ENCODE data around the gene PRPF19. TPM values are rescaled to one million over a fixed set of nuclear protein-coding genes. Genes with fewer than 3 reads are reported as not detected.

PRPF19 gene
- total and polyA plus RNA-seq, 2 of the 8 experiments (the other 6 are each of a cell fraction or from before 2014, with no cell fraction given) = 107 to 141 TPM

GRCh38 chr11:60869451-60869825 is 36.9 kb downstream of the PRPF19 start:
- H3K56ac ChIP-seq (replicated peaks; ENCODE audit: insufficient read length, low read depth, low read length) = no peak overlapping the region
- H2BK12ac ChIP-seq (ENCODE audit: low read depth, low read length) = no peak overlapping the region
- CTCF ChIA-PET (ENCODE audit: partially characterized antibody) = interaction anchor here (1.1 to 9.5 kb wide), 9 partner anchors 19 to 527 kb away, joined by 3 to 52 read pairs (median 4); no protein-coding TSS in a partner anchor
- H3K27ac ChIP-seq (ENCODE audit: low read depth, low read length) = no peak overlapping the region
- no peak overlapping the region for H2BK20ac ChIP-seq (ENCODE audit: low read length)
- H3K23me2 ChIP-seq (ENCODE audit: low read depth, low read length) = no peaks in the 10 kb centered on the region
- H3K4me1 ChIP-seq (replicated peaks in 1 of 4; ENCODE audit: control insufficient read depth in 3 of 4, insufficient read depth in 4 of 4, low read length in 3 of 4) = peaks cover 0 to 4% (median 0%) of the 10 kb centered on the region in 4 experiments; a peak in 4 of 7 replicates
- 86% methylated on average over 7 of the region's 7 CpGs; no CpG with 5 or more reads in 1 of the 2 experiments for WGBS, 2 experiments (ENCODE audit: extremely low coverage in 1 of 2, insufficient coverage in 1 of 2, insufficient read length in 1 of 2, insufficient replicate concordance in 2 of 2, low coverage in 1 of 2, low lambda C conversion rate in 2 of 2, missing lambda C conversion rate in 1 of 2)
- H3K14ac ChIP-seq (ENCODE audit: insufficient read length) = no peak overlapping the region
- no peaks in the 10 kb centered on the region for H4K20me1 ChIP-seq (replicated peaks in 1 of 2; ENCODE audit: control insufficient read depth in 1 of 2, insufficient read depth in 2 of 2, low read length in 2 of 2)
- no peak overlapping the region for H3K23ac ChIP-seq (ENCODE audit: insufficient read length)
- no peaks in the 10 kb centered on the region for H3K9me3 ChIP-seq (ENCODE audit: insufficient read depth in 2 of 2, low read depth in 1 of 2, low read length in 1 of 2)
- H3K4me2 ChIP-seq (ENCODE audit: insufficient read depth in 1 of 2, low read depth in 2 of 2, low read length in 2 of 2) = no peak overlapping the region
- no peak overlapping the region for H3K18ac ChIP-seq (ENCODE audit: extremely low read depth, low read length)
- POLR2A ChIA-PET (ENCODE audit: partially characterized antibody) = interaction anchor here (0.6 to 4.2 kb wide), 4 partner anchors 12 to 36 kb away, joined by 3 to 20 read pairs (median 4); no protein-coding TSS in a partner anchor
- no peaks in the 10 kb centered on the region for H3K27me3 ChIP-seq (replicated peaks in 1 of 4; ENCODE audit: control insufficient read depth in 3 of 4, extremely low read depth in 1 of 4, insufficient read depth in 3 of 4, low read length in 3 of 4)
- no peak overlapping the region for H2BK5ac ChIP-seq (ENCODE audit: low read depth, low read length)
- no peaks in the 10 kb centered on the region for H3K79me1 ChIP-seq (ENCODE audit: low read depth, low read length)
- H3K79me2 ChIP-seq (ENCODE audit: control insufficient read depth in 1 of 2, insufficient read depth in 2 of 2, low read length in 2 of 2) = no peaks in the 10 kb centered on the region
- H4K5ac ChIP-seq (ENCODE audit: insufficient read length, low read depth, low read length) = no peak overlapping the region
- no peak overlapping the region for H2BK120ac ChIP-seq (replicated peaks; ENCODE audit: low read depth, low read length)
- H2BK15ac ChIP-seq (ENCODE audit: low read length) = no peak overlapping the region
- H4K91ac ChIP-seq (replicated peaks; ENCODE audit: insufficient read length, low read length) = no peak overlapping the region
- H2AFZ ChIP-seq (ENCODE audit: low read length) = no peak overlapping the region
- DNase-seq (ENCODE audit: low read depth in 1 of 2, low spot score in 2 of 2) (no peak), FAIRE-seq (no peak)
- no peak overlapping the region for H3K4me3 ChIP-seq (ENCODE audit: extremely low read depth in 1 of 4, insufficient read depth in 2 of 4, low read depth in 3 of 4, low read length in 4 of 4)
- H4K8ac ChIP-seq (ENCODE audit: extremely low read depth, insufficient read depth, low read length) = no peak overlapping the region; the same call in 1 of the 2 replicates
- H3K36me3 ChIP-seq (ENCODE audit: control insufficient read depth in 2 of 4, insufficient read depth in 4 of 4, low read length in 3 of 4) = no peaks in the 10 kb centered on the region
- H2AK5ac ChIP-seq (ENCODE audit: low read depth, low read length) = no peak overlapping the region
- no peak overlapping the region for H3K4ac ChIP-seq (replicated peaks; ENCODE audit: insufficient read length, low read depth, low read length)
- no peak overlapping the region for H3K9ac ChIP-seq (replicated peaks in 1 of 4; ENCODE audit: extremely low read depth in 1 of 4, low read depth in 3 of 4, low read length in 3 of 4)
- TF ChIP-seq ATF3 (IDR thresholded peaks at IDR 0.05; ENCODE audit: insufficient read depth, low read depth, low read length) = no peak
- no peak for TF ChIP-seq CBX5 (IDR thresholded peaks at IDR 0.05; ENCODE audit: low read depth, low read length)
- no peak for TF ChIP-seq CTCF (IDR thresholded peaks at IDR 0.05; ENCODE audit: control extremely low read depth in 1 of 3, insufficient read depth in 1 of 3, low read depth in 1 of 3, low read length in 3 of 3)
- TF ChIP-seq RNF2 (IDR thresholded peaks at IDR 0.05; ENCODE audit: borderline replicate concordance, low read depth, low read length, missing control alignments, poor library complexity, severe bottlenecking) = no peak
- TF ChIP-seq ATF2 (IDR thresholded peaks at IDR 0.05; ENCODE audit: low read length) = no peak
- TF ChIP-seq MAFK (IDR thresholded peaks at IDR 0.05; ENCODE audit: low read depth, low read length) = no peak
- no peak for TF ChIP-seq EP300 (IDR thresholded peaks at IDR 0.05; ENCODE audit: borderline replicate concordance in 1 of 2, low read depth in 2 of 2, low read length in 2 of 2)
- no peak for TF ChIP-seq BCL11A (IDR thresholded peaks at IDR 0.05; ENCODE audit: low read depth in 2 of 2, low read length in 2 of 2)
